Panc1 (cell line): ENCODE data around the gene SLC38A5. TPM values are rescaled to one million over a fixed set of nuclear protein-coding genes. Genes with fewer than 3 reads are reported as not detected.

ENCODE experiments used
- ATAC-seq: fragments of 200-7000 bp; cut with Tn5 transposase; 2 replicates; pipeline ENCODE4 v1.9.1; 2020; ENCODE audit warnings: mild to moderate bottlenecking, moderate library complexity
- BruUV-seq: library from RNA; stranded (reverse); fragments of 400-500 nt; replicated peaks from 2 replicates; lab custom pipeline; 2021; lab: Mats Ljungman, UMichigan
- CTCF ChIA-PET: fragments of 300-600 bp; sonication (Branson Sonifier 250); formaldehyde crosslinking; loops from one replicate; lab custom pipeline; 2022; ENCODE audit warnings: antibody characterized with exemption; lab: Charles Lee
- POLR2A ChIA-PET: fragments of 300-600 bp; sonication (Branson Sonifier 250); formaldehyde crosslinking; loops from one replicate; lab custom pipeline; 2022; ENCODE audit warnings: antibody characterized with exemption; lab: Charles Lee
- DNase-seq: peaks from one replicate; pipeline ENCODE4 v3.0.0-alpha.2; 2010; ENCODE audit warnings: low read depth, low spot score
- H3K27ac ChIP-seq: 2 replicates; pipeline ENCODE4 v1.5.1; 2011; ENCODE audit warnings: mild to moderate bottlenecking, low read length, inconsistent platforms
- H3K27me3 ChIP-seq: fragments of 200-500 bp; sonication (Bioruptor generic); 2 replicates; pipeline ENCODE4 v1.6.0; 2014; ENCODE audit warnings: low read length, inconsistent platforms; ENCODE audit not compliant: control insufficient read depth, insufficient read depth
- H3K36me3 ChIP-seq: fragments of 200-500 bp; sonication (Bioruptor generic); 2 replicates; pipeline ENCODE4 v1.5.1; 2014; ENCODE audit warnings: inconsistent platforms, mild to moderate bottlenecking, low read length, moderate library complexity; ENCODE audit not compliant: control insufficient read depth, insufficient read depth
- H3K4me1 ChIP-seq: 2 replicates; pipeline ENCODE4 v1.5.1; 2011; ENCODE audit warnings: inconsistent platforms, mild to moderate bottlenecking, low read length, moderate library complexity; ENCODE audit not compliant: control insufficient read depth, insufficient read depth
- H3K4me3 ChIP-seq, 2 experiments: 2 replicates each; pipeline ENCODE4 v1.5.1; 2011 to 2012; ENCODE audit warnings: low read depth in 2 of 2, low read length in 2 of 2, mild to moderate bottlenecking in 2 of 2, inconsistent platforms in 1 of 2, moderate library complexity in 1 of 2
- H3K9me3 ChIP-seq: fragments of 200-500 bp; sonication (Bioruptor generic); 2 replicates; pipeline ENCODE4 v1.5.1; 2014; ENCODE audit warnings: low read depth, mild to moderate bottlenecking, inconsistent platforms, low read length, moderate library complexity; ENCODE audit not compliant: control insufficient read depth, insufficient read depth
- CTCF ChIP-seq: fragments of 450-650 bp; IDR thresholded peaks from 2 replicates; pipeline ENCODE4 v1.5.1; 2017; ENCODE audit warnings: mild to moderate bottlenecking
- POLR2AphosphoS5 ChIP-seq: IDR thresholded peaks from 2 replicates; pipeline ENCODE4 v1.6.1; 2012; ENCODE audit warnings: mild to moderate bottlenecking, low read depth, low read length, moderate library complexity
- SIN3A ChIP-seq: IDR thresholded peaks from 2 replicates; pipeline ENCODE4 v1.6.1; 2012; ENCODE audit warnings: low read depth, mild to moderate bottlenecking, low read length, moderate library complexity, borderline replicate concordance; ENCODE audit not compliant: insufficient read depth
- TCF7L2 ChIP-seq: IDR thresholded peaks from 2 replicates; pipeline ENCODE4 v1.6.1; 2011; ENCODE audit warnings: mild to moderate bottlenecking, low read depth, low read length, inconsistent platforms
- in situ Hi-C: cut with HindIII; loops from 2 replicates; pipeline ENCODE4 v1.10.0; 2016; ENCODE audit warnings: low sequenced_read_pairs, low pct_unique_long_range_greater_than_20kb
- intact Hi-C: fragments of 100-400 bp; cut with micrococcal nuclease; formaldehyde crosslinking; loops from one replicate; pipeline ENCODE4 v1.10.0; 2022; ENCODE audit not compliant: unreplicated experiment
- total RNA-seq: library from RNA; stranded (reverse); gene quantifications from one replicate; pipeline ENCODE4 v1.2.1, GENCODE V29; 2021; ENCODE audit not compliant: unreplicated experiment
- TF ChIP-seq, protein P1 (sequence below), 2 experiments: IDR thresholded peaks; 2 replicates each; pipeline ENCODE4 v1.6.1; 2011 to 2012; ENCODE audit warnings: low read depth in 2 of 2, control low read depth in 1 of 2, low read length in 1 of 2, mild to moderate bottlenecking in 1 of 2, moderate library complexity in 1 of 2; ENCODE audit not compliant: insufficient read depth in 1 of 2

Gene SLC38A5
- total RNA-seq, 1 experiment from 2014 or later: 1.1 TPM

- in situ Hi-C loops (no loop called here), intact Hi-C loops (no loop called here)
- BruUV-seq: no TSS peak
- TF ChIP-seq, protein P1, sequence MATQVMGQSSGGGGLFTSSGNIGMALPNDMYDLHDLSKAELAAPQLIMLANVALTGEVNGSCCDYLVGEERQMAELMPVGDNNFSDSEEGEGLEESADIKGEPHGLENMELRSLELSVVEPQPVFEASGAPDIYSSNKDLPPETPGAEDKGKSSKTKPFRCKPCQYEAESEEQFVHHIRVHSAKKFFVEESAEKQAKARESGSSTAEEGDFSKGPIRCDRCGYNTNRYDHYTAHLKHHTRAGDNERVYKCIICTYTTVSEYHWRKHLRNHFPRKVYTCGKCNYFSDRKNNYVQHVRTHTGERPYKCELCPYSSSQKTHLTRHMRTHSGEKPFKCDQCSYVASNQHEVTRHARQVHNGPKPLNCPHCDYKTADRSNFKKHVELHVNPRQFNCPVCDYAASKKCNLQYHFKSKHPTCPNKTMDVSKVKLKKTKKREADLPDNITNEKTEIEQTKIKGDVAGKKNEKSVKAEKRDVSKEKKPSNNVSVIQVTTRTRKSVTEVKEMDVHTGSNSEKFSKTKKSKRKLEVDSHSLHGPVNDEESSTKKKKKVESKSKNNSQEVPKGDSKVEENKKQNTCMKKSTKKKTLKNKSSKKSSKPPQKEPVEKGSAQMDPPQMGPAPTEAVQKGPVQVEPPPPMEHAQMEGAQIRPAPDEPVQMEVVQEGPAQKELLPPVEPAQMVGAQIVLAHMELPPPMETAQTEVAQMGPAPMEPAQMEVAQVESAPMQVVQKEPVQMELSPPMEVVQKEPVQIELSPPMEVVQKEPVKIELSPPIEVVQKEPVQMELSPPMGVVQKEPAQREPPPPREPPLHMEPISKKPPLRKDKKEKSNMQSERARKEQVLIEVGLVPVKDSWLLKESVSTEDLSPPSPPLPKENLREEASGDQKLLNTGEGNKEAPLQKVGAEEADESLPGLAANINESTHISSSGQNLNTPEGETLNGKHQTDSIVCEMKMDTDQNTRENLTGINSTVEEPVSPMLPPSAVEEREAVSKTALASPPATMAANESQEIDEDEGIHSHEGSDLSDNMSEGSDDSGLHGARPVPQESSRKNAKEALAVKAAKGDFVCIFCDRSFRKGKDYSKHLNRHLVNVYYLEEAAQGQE (IDR thresholded peaks at IDR 0.05; ENCODE audit: insufficient read depth in 1 of 2, low read depth in 2 of 2, low read length in 1 of 2): no peak
- no peak for TF ChIP-seq TCF7L2
- no peak for TF ChIP-seq CTCF
- TF ChIP-seq SIN3A: no peak
- TF ChIP-seq POLR2AphosphoS5: no peak
- H3K27ac ChIP-seq: no peak overlapping the region
- ChIA-PET CTCF (no interaction called here), POLR2A (no interaction called here)
- no peaks in the 10 kb centered on the region for H3K27me3 ChIP-seq
- no peak overlapping the region for H3K4me3 ChIP-seq
- DNase-seq: no peak
- ATAC-seq: no peak
- no peaks in the 10 kb centered on the region for H3K36me3 ChIP-seq
- H3K4me1 ChIP-seq: no peaks in the 10 kb centered on the region
- no peaks in the 10 kb centered on the region for H3K9me3 ChIP-seq
Measured at GRCh38 chrX:48460606-48461005, 9.5 kb downstream of the SLC38A5 start.

DNA sequence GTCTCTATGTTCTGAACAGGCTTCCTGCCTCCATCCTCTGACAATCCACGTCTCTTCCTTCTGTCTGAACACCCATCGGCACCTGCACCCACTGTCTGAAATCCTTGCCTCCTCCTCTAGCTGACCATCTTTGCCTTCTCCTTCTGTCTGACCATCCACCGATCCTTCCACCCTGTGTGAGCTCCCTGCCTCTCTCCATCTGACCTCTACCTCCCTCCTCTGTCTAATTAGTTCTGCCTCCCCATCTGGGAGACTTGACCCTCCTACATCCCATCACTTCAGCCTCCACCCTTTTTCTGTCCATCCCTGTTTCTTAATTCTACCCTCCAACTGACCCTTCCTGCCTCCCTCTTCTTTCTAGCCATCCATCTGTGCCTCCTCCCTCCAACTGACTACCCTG lies 10.0 kb downstream of the SLC38A5 start:
- H3K36me3 ChIP-seq: no peaks in the 10 kb centered on the region
- CTCF ChIA-PET: no interaction called here

More for the DNA sequence above, 10.0 kb downstream of the SLC38A5 start:
- no peak overlapping the region for H3K4me3 ChIP-seq
- no TSS peak for BruUV-seq
- intact Hi-C loops: no loop called here
- no peak overlapping the region for H3K27ac ChIP-seq
- H3K9me3 ChIP-seq: no peaks in the 10 kb centered on the region
- DNase-seq (no peak), ATAC-seq (no peak)
- H3K27me3 ChIP-seq: no peaks in the 10 kb centered on the region
- POLR2A ChIA-PET: no interaction called here
- in situ Hi-C loops: no loop called here
- no peaks in the 10 kb centered on the region for H3K4me1 ChIP-seq
- TF ChIP-seq, protein P1 (IDR thresholded peaks at IDR 0.05; ENCODE audit: insufficient read depth in 1 of 2, low read depth in 2 of 2, low read length in 1 of 2): no peak
- TF ChIP-seq TCF7L2 (no peak), POLR2AphosphoS5 (no peak), CTCF (no peak), SIN3A (no peak)
